Activated naive CD8-positive, alpha-beta T cell (primary cell): ENCODE measurements around the gene BCKDHA.

Experiments
- H3K27ac Mint-ChIP-seq: one replicate; pipeline ENCODE4 v1.8.0; 2021; ENCODE audit warnings: mixed read lengths
- H3K27me3 Mint-ChIP-seq: one replicate; pipeline ENCODE4 v1.8.0; 2021; ENCODE audit warnings: mixed read lengths
- H3K36me3 Mint-ChIP-seq: one replicate; pipeline ENCODE4 v1.8.0; 2021; ENCODE audit warnings: mixed read lengths
- H3K4me1 Mint-ChIP-seq: one replicate; pipeline ENCODE4 v1.8.0; 2021; ENCODE audit warnings: low read depth, mixed read lengths
- H3K4me3 Mint-ChIP-seq: one replicate; pipeline ENCODE4 v1.8.0; 2021; ENCODE audit warnings: mild to moderate bottlenecking, mixed read lengths
- H3K9me3 Mint-ChIP-seq: one replicate; pipeline ENCODE4 v1.8.0; 2021; ENCODE audit warnings: low read depth, mixed read lengths

BCKDHA gene

DNA sequence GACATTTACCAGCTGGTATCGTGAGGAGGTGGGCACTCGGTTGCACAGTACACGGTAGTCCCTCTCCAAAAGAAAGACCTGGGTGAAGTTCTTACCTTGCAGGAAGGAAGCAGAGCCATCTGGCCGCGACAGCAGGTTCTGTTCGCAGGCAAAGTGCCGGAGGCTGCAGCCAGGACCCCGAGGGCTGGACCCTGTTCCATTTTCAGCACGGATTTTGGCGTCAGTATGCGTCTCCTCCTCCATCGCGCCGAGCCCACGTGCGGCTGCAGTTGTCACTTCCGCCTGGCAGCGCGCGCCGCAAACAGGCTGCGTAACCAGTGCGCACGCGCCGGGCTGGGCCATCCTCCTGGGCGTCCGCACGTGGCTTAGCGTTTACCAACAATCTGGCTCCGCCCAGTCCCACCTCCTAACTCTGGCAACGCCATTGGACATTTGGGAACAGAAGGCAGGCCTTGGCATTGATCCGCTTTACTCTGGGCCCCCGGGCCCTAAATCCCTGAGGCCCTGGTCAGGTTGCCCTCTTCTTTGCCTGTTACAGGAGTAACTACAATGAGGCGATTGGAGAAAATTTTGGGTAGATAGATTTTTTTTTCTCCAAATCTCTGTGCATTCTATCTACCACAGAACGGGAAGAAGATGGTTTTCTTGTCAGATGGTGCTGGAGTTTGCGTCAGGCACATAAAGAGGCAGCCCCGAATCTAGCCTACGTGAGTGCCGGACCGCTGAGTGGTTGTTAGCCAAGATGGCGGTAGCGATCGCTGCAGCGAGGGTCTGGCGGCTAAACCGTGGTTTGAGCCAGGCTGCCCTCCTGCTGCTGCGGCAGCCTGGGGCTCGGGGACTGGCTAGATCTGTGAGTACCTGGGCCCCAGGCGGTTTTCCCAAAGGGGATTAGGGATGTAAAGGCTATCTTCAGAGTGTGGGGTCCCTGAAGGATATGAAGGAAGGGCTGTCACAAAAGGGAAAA is at the start of gene BCKDHA, which contains the start of gene EXOSC5:
BCKDHA (plus strand) TSS at position 733 of the 964 bp plus-strand sequence; CDS start at position 743, 10 bp downstream.
EXOSC5 (minus strand) TSS at position 274 of the 964 bp plus-strand sequence; CDS start at position 243, 31 bp downstream.
- H3K27ac Mint-ChIP-seq = peak within 1 kb of the TSS; percentile 100
- H3K4me3 Mint-ChIP-seq = peak within 1 kb of the TSS; percentile 99
- H3K9me3 Mint-ChIP-seq = no peaks in the 10 kb centered on the region
- H3K27me3 Mint-ChIP-seq = no peaks in the 10 kb centered on the region
- H3K4me1 Mint-ChIP-seq = peaks cover 37% of the 10 kb centered on the region
- peaks cover 5% of the 10 kb centered on the region for H3K36me3 Mint-ChIP-seq

GRCh38 chr19:41350735-41351338 is 46.8 kb upstream of the BCKDHA start:
- Mint-ChIP-seq H3K9me3 (no peaks in the 10 kb centered on the region), H3K4me1 (peaks cover 41% of the 10 kb centered on the region), H3K27ac (peak overlapping the region; percentile 98), H3K36me3 (peaks cover 7% of the 10 kb centered on the region), H3K27me3 (no peaks in the 10 kb centered on the region), H3K4me3 (peak overlapping the region; percentile 100)

- Mint-ChIP-seq H3K4me3 (peak overlapping the region; percentile 100), H3K27ac (peak overlapping the region; percentile 98), H3K4me1 (peaks cover 46% of the 10 kb centered on the region), H3K36me3 (peaks cover 5% of the 10 kb centered on the region), H3K27me3 (no peaks in the 10 kb centered on the region), H3K9me3 (no peaks in the 10 kb centered on the region)
These were observed 46.0 kb upstream of the BCKDHA start for GRCh38 chr19:41351339-41352245.

DNA sequence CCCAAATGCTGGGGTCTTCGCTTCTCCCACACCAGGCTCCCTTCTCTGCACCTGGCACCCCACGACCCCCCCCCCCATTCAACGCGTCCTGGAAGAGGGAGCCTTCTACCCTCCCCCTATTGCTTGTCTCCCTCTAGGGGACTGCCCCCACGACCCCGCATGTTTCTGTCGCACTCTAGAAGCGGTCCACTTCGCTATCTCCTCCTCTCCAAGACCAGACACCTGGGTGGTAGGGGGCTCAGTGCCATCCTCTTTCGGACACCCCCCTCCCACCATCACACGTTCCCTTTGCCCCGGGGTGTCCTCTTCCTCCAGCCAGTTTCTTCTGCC is 45.4 kb upstream of the BCKDHA start:
- peak overlapping the region; percentile 98 for H3K27ac Mint-ChIP-seq
- H3K4me3 Mint-ChIP-seq = peak overlapping the region; percentile 100
- H3K27me3 Mint-ChIP-seq = no peaks in the 10 kb centered on the region
- H3K36me3 Mint-ChIP-seq = peaks cover 5% of the 10 kb centered on the region
- H3K9me3 Mint-ChIP-seq = no peaks in the 10 kb centered on the region
- H3K4me1 Mint-ChIP-seq = peaks cover 51% of the 10 kb centered on the region

GRCh38 chr19:41352609-41353465 is 44.8 kb upstream of the BCKDHA start:
- Mint-ChIP-seq H3K4me1 (peaks cover 55% of the 10 kb centered on the region), H3K36me3 (peaks cover 5% of the 10 kb centered on the region), H3K27ac (peak overlapping the region; percentile 98), H3K9me3 (no peaks in the 10 kb centered on the region), H3K27me3 (no peaks in the 10 kb centered on the region), H3K4me3 (peak overlapping the region; percentile 100)

DNA sequence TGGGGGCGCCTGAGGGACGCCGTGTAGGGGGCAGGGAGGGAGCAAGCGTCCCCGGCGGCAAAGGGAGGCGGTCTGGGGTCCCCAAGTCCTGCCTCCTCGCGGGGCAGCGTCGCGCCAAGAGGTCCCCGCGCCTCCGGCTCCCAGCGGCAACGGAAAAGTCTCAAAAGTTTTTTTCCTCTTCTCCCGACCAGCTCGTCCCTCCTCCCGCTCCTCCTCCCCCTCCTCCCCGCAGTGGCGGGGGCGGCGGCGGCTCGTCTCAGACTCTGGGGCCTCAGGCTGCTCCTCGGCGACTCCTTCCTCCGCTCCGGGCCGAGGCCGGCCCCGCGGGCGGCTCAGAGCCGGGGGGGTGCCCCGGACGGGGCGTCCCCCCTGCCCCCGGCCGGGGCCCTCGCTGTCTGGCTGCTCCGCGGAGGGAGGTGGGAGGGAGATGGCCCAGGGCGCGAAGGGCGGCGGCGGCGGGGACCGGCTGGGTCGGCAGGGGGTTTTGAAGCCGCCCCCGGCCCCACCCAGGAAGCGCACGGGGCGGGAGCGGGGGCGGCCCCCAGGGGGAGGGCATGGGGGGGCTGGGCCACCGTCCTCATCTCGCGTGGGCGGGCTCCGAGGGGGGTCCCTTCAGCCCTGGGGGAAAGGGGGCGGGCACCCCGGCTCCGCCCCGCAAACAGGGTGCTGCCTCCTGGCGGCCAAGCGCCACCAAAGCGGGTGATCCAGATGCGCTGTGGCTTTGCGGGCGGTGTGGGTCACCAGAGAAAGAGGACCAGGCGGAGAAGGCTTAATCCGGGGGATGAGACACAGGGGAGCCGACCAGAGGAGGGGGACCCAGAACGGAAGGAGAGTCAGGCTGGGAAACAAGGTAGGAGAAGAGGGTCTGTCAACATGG is 43.9 kb upstream of the BCKDHA start, which contains the start of gene TGFB1:
TGFB1 (minus strand) TSS at position 457 of the 877 bp plus-strand sequence. CDS start 878 bp downstream, outside the sequence.
- H3K36me3 Mint-ChIP-seq = peaks cover 3% of the 10 kb centered on the region
- no peaks in the 10 kb centered on the region for H3K9me3 Mint-ChIP-seq
- peaks cover 60% of the 10 kb centered on the region for H3K4me1 Mint-ChIP-seq

GRCh38 chr19:41354343-41354953 is 43.2 kb upstream of the BCKDHA start:
- Mint-ChIP-seq H3K36me3 (no peaks in the 10 kb centered on the region), H3K27ac (peak overlapping the region; percentile 89), H3K4me1 (peaks cover 59% of the 10 kb centered on the region), H3K4me3 (peak overlapping the region; percentile 91), H3K9me3 (no peaks in the 10 kb centered on the region), H3K27me3 (no peaks in the 10 kb centered on the region)

More for the DNA sequence above, 43.9 kb upstream of the BCKDHA start, which contains the start of gene TGFB1:
- Mint-ChIP-seq H3K27ac (peak within 1 kb of the TSS; percentile 98), H3K4me3 (peak within 1 kb of the TSS; percentile 100), H3K27me3 (no peaks in the 10 kb centered on the region)

DNA sequence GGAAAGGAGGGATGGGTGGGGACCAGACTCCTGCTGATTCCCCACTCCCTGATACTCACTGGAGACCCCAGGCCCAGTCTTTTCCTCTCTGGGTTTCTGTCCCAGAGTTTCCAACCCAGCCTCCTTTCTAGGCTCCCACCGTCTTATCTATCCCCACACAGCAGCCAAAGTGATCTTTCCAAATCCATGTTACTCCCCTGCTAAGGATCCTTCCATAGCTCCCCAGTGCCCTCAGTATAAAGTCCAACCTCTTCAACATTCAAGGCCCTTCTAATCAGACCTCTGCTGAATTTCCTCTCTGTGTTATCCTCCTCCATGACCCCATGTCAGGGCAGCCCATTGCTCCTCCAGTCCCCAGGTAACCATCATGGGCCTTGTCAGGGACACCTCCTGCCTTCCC is 42.6 kb upstream of the BCKDHA start:
- Mint-ChIP-seq H3K4me1 (peaks cover 56% of the 10 kb centered on the region), H3K9me3 (no peaks in the 10 kb centered on the region), H3K4me3 (peak overlapping the region; percentile 81), H3K36me3 (no peaks in the 10 kb centered on the region), H3K27me3 (no peaks in the 10 kb centered on the region), H3K27ac (peak overlapping the region; percentile 99)

- peaks cover 56% of the 10 kb centered on the region for H3K4me1 Mint-ChIP-seq
- no peaks in the 10 kb centered on the region for H3K27me3 Mint-ChIP-seq
- H3K27ac Mint-ChIP-seq = peak overlapping the region; percentile 99
- no peaks in the 10 kb centered on the region for H3K9me3 Mint-ChIP-seq
- H3K36me3 Mint-ChIP-seq = no peaks in the 10 kb centered on the region
- peak overlapping the region; percentile 81 for H3K4me3 Mint-ChIP-seq
These were observed 41.8 kb upstream of the BCKDHA start for GRCh38 chr19:41355802-41356201.

DNA sequence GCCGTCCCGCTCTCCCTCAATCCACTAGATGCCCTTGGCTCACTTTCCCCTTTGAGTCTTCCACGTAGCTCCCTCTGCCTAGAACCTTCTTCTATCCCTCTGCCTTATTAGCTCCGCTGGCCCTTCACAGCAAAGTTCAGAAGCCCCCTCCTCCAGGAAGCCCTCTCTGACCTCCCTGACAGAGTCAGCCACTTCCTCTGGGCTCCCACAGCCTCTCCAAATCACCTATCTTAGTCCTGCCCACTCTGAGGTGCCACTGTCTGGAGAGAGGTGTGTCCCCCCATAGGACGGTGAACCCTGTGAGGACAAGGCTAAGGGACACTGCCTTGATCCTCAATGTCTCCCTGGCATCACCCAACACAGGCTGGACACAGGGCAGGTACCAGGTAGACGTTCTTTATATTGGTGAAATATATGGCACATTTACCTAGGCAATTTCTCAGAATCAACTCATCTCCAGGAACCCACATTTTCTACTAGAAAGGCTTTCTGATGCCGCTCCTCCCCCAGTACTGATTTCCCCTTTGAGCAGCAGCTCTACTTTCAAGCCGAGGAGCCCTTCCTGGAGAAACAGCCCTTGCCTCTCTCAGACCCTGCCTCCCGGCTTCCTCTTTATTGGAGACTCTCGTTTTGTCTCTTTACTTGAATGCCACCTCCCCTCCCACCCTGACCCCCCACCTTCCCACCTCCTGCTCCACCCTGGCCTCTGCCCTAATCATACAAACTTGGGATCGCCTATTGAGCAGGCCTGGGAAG is 40.5 kb upstream of the BCKDHA start:
- Mint-ChIP-seq H3K36me3 (no peaks in the 10 kb centered on the region), H3K4me3 (peak overlapping the region; percentile 81), H3K27ac (peak overlapping the region; percentile 99), H3K9me3 (no peaks in the 10 kb centered on the region), H3K4me1 (peaks cover 55% of the 10 kb centered on the region), H3K27me3 (no peaks in the 10 kb centered on the region)

DNA sequence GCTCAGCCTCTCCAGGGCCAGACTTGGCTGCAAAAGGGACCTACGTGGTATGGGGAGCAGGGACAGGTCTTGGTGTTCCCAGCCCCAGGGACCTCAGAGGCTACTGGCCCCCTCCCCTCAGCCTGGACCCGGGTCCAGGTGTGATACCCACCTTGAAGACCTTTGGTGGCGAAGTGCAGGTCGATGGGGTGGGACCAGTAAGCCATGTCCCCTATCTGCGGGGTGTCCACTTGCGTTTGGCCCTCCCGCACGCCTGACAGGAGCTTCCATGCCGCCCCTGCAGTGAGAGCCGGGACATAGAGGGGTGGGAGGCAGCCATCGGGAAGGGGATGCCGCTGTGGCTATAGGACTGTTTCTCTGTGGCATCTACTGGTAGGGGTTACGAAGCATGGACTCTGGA is 39.9 kb upstream of the BCKDHA start:
- Mint-ChIP-seq H3K27ac (peak overlapping the region; percentile 99), H3K36me3 (no peaks in the 10 kb centered on the region), H3K4me1 (peaks cover 60% of the 10 kb centered on the region), H3K9me3 (no peaks in the 10 kb centered on the region), H3K27me3 (no peaks in the 10 kb centered on the region), H3K4me3 (peak overlapping the region; percentile 81)

GRCh38 chr19:41359741-41360140 is 37.9 kb upstream of the BCKDHA start:
- Mint-ChIP-seq H3K9me3 (no peaks in the 10 kb centered on the region), H3K4me1 (peaks cover 72% of the 10 kb centered on the region), H3K27ac (no peak overlapping the region), H3K36me3 (no peaks in the 10 kb centered on the region), H3K4me3 (no peak overlapping the region), H3K27me3 (no peaks in the 10 kb centered on the region)
